Left colon (tissue), 2 donors: ENCODE data around the gene FUT7. TPM values are rescaled to one million over a fixed set of nuclear protein-coding genes. Genes with fewer than 3 reads are reported as not detected.

Source experiments
- ATAC-seq: fragments of 200-7000 bp; cut with Tn5 transposase; one replicate; pipeline ENCODE4 v1.9.1; 2020; ENCODE audit warnings: mild to moderate bottlenecking, moderate library complexity
- DNase-seq, 2 donors: peaks; one replicate each; pipeline ENCODE4 v3.0.0-alpha.2; 2020
- intact Hi-C, 2 donors: fragments of 100-400 bp; cut with DNase I in 1 of 2; cut with micrococcal nuclease in 1 of 2; formaldehyde crosslinking; loops; one replicate each; pipeline versions ENCODE4 v1.11.2 to v1.14.0; 2022; cut with DNase I, micrococcal nuclease
- total RNA-seq, 2 donors: library from RNA; stranded (reverse); fragmentation: NEBNext Ultra II Directional; extraction: Animal tissue kit (Norgen Biotek cat#: 25700); gene quantifications; one replicate each; pipeline ENCODE4 v1.2.1, GENCODE V29; 2021
- donor health status: DM: no; HTN: no; CAD: no.
- donor health status: DM: yes; HTN: yes; CAD: no.

Gene FUT7
- total RNA-seq, 2 donors from 2014 or later: not detected

- DNase-seq (no peak), ATAC-seq (no peak)
- intact Hi-C loops: loop anchor here in 1 of 2 donors (10.0 kb wide), 1 partner anchor 82 kb away; the partner anchor contains the start of genes C8G and FBXW5
Observed at GRCh38 chr9:137026384-137026783, 5.5 kb downstream of the FUT7 start.

- DNase-seq (peak; percentile 68 to 73), ATAC-seq (peak; percentile 16)
- intact Hi-C loops: loop anchor here in 1 of 2 donors (10.0 kb wide), 1 partner anchor 81 kb away; the partner anchor contains the start of genes C8G and FBXW5
Observed at GRCh38 chr9:137025517-137025966, 6.3 kb downstream of the FUT7 start.

DNA sequence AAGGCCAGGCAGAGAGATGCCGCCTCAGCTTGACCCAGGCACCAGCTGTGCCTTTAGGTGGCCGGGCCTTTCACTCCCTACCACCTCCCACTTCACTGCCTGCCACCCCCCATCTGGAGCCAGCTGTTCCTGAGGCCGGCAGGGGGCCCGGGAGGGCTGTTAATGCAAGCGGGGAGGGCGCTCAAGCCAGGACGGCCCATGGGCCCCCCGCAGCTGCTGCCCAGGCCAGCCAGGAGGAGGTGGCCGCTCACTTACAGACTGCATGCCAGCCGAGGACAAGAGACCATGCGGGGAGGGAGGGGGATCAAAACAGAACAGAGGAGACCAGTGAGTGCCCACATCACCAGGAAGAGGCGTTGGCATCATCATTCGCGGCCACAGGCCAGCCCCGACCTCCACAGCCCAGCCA lies 8.3 kb downstream of the FUT7 start:
- DNase-seq: no peak
- intact Hi-C loops: loop anchor here in 1 of 2 donors (10.0 kb wide), 1 partner anchor 79 kb away; the partner anchor contains the start of genes C8G and FBXW5
- ATAC-seq: no peak

DNA sequence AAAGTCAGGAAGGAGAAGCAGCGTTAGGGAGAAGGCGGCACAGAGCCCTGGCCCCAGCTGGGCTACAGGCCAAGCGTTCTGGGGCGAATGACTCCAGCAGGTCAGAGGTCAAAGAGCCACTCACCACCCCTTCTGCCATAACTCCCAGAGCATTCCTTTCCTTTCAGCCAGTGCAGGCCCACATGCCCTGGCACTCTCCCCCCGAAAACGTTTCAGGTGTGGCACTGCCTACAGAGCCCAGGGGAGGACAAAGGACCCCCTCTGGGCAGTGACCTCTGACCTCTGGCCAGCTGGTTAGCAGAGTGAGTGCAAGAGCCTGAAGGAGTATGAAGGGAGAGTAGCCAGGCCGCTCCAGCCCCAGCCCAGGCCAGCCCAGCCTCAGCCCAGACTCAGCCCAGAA lies 8.7 kb downstream of the FUT7 start:
- DNase-seq (no peak), ATAC-seq (no peak)
- intact Hi-C loops: loop anchor here in 1 of 2 donors (10.0 kb wide), 1 partner anchor 78 kb away; the partner anchor contains the start of genes C8G and FBXW5

DNA sequence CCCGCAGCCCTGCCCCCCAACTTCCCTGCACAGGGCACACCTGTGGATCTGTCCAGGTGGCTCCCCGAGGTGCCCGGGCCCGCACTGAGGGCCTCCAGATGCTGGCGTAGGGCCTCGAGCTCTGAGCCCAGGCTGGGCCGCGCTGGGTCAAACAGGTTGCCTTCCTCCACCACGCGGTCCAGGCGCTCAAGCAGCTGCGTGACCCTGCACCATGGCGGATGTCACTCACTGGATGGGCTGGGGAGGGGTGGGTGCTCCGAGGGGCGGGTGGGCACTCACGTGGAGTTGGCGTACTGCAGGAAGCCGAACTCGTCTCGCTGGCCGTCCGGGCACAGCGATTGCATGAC lies 9.3 kb downstream of the FUT7 start:
- no peak for ATAC-seq
- DNase-seq: no peak
- intact Hi-C loops: loop anchor here in 1 of 2 donors (10.0 kb wide), 1 partner anchor 78 kb away; the partner anchor contains the start of genes C8G and FBXW5

- peak; percentile 97 to 98 for DNase-seq
- ATAC-seq: peak; percentile 87
- intact Hi-C loops: loop anchor here in 1 of 2 donors (10.0 kb wide), 1 partner anchor 77 kb away; the partner anchor contains the start of genes C8G and FBXW5
Observed at GRCh38 chr9:137021979-137022661, 9.8 kb downstream of the FUT7 start.

GRCh38 chr9:137021568-137021978 lies 10.3 kb downstream of the FUT7 start:
- ATAC-seq (peak; percentile 37), DNase-seq (peak in 1 of 2 donors; percentile 66)
- intact Hi-C loops: loop anchor here in 1 of 2 donors (10.0 kb wide), 1 partner anchor 77 kb away; the partner anchor contains the start of genes C8G and FBXW5

GRCh38 chr9:137020771-137021567 lies 10.9 kb downstream of the FUT7 start:
- no peak for DNase-seq
- no peak for ATAC-seq
- intact Hi-C loops: loop anchor here in 1 of 2 donors (10.0 kb wide), 1 partner anchor 76 kb away; the partner anchor contains the start of genes C8G and FBXW5

GRCh38 chr9:137019891-137020683 lies 11.8 kb downstream of the FUT7 start:
- intact Hi-C loops: loop anchor here in 1 of 2 donors (10.0 kb wide), 1 partner anchor 75 kb away; the partner anchor contains the start of genes C8G and FBXW5
- ATAC-seq: no peak
- no peak for DNase-seq

DNA sequence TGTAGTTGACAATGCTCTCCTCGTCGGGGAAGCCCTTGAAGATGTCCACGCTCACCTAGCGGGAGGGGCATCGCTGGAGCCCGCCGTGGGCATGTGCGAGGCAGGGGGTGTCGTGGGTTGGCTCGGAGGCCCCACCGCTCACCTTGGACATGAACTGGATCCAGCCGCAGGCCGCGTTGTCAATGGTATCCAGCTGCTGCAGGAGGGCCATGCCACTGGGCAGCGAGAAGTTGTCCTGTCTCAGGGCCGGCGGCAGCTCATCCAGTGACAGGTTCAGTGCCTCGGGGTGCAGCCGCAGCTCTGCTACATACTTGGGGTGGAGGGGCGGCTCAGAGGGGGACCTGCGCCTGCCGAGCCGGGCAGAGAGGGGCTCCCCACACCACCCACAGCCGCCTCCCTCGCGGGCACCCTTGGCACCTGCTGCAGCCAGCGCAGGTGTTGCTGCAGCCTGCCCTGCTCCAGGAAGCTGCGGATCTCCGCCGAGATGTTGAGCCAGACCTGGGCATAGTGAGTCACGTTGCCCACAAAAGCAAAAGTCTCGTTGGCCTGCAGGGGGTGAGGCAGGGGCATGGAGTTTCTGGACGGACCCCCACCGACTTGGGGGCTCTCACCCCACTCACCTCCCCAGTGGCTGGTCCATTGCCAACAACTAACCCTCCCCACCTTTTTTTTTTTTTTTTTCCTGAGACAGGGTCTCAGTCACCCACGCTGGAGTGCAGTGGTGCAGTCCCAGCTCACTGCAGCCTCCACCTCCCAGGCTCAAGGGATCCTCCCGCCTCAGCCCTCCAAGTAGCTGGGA lies 12.9 kb downstream of the FUT7 start:
- DNase-seq: no peak
- no peak for ATAC-seq
- intact Hi-C loops: no loop called here

DNA sequence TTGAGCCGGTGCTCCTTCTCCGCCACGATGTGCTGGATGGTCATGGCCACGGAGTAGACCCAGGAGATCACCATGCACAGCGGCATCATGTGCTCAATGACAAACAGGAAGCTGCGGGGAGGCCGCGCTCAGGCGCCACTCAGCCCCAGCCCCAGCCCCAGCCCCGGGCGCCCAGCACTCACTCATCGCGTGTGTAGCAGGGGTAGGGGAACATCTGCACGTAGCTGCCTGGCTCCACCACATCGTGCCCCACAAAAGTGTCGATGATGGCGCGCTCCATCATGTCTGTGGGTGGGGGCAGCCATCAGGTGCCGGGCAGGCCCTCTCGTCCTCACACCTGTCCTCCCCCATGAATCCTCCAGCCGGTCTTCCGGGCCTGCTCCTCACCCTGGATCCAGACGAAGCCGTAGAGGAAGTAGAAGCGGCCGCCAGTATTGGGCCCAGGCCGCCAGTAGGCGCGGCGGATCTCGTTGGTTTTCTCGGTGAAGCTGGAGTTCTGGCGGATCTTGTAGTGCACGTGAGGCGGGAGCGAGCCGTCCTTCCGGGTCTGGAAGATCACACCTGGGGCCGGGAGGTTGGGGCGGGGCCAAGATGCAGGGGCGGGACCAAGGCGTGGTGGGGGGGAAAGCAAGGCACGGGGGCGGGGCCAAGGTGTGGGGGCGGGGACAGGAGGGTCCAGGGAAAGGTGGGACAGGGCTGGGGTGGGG lies 13.9 kb downstream of the FUT7 start:
- intact Hi-C loops: no loop called here
- ATAC-seq: no peak

GRCh38 chr9:137017071-137017470 lies 14.8 kb downstream of the FUT7 start:
- DNase-seq (no peak), ATAC-seq (no peak)
- intact Hi-C loops: no loop called here

More for the DNA sequence above, 13.9 kb downstream of the FUT7 start:
- DNase-seq: no peak

GRCh38 chr9:137016436-137016835 lies 15.5 kb downstream of the FUT7 start:
- DNase-seq (no peak), ATAC-seq (no peak)
- intact Hi-C loops: no loop called here

DNA sequence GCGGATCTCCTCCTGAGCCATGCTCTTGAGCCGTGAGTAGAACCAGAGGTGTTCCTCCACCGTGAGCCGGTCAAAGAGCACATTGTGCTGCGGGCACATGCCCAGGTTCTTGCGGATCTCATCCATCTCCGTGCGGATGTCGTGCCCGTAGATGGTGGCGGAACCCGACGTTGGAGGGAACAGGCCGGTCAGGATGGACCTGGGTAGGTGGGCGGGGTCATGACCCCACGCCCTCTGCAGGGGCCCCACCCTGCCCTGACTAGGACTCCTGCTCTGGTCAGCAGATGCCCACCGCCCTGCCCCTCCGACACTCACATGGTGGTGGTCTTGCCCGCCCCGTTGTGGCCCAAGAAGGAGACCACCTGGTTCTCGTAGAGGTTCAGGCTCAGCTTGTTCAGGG lies 15.9 kb downstream of the FUT7 start:
- DNase-seq: no peak
- no peak for ATAC-seq
- intact Hi-C loops: no loop called here

DNA sequence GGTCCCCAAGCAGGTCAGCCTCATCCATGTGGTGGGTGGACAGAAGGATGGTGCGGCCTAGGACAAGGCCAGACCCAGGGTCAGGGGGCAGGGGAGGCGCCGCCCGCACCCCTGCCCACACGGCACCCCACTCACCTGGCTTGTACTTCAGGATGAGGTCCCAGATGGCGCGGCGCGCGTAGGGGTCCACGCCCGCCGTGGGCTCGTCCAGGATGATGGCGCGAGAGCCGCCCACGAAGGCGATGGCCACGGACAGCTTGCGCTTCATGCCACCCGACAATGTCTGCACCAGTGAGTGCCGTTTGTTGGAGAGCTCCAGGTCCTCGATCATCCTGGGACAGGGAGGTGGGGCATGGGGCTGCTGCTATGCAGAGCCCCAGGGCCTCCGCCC lies 16.4 kb downstream of the FUT7 start:
- DNase-seq: no peak
- no peak for ATAC-seq
- intact Hi-C loops: no loop called here

DNA sequence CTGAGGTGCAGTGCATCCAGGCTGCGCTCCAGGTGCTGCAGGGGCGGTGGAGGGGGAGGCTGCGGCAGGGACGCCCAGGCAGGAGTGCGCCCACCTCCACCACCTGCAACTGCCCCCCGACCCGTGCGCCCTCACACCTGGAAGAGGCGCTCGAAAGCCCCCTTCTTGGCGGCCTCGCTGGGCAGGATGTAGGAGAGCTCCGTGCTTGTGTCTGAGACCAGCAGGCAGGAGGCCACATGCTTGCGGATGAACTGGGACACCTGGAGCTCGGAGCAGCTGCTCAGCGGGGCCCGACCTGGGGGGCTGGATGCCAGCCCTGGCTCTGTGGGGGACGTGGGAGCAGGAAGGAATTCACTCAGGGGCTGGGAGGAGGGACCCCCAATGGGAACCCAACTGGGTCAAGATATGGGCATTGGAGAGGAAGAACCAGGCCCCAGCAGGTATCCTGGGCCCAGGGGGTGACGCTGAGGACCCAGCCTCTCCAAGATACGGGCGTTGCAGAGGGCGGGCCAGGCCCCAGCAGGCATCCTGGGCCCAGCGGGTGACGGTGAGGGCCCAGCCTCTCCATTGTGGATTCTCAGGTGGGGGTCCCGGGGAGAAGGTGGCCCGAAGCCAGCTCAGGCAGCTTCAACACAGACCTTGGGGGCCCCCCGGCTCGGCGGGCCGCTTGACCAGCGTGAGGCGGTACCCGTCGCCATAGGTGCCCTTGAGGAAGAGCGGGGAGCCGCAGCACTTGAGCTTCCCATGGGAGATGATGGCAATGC lies 16.9 kb downstream of the FUT7 start:
- ATAC-seq (no peak), DNase-seq (no peak)

GRCh38 chr9:137014166-137014565 lies 17.7 kb downstream of the FUT7 start:
- DNase-seq: no peak
- no peak for ATAC-seq
- intact Hi-C loops: no loop called here

More for the DNA sequence above, 16.9 kb downstream of the FUT7 start:
- intact Hi-C loops: no loop called here
